ENCODE measurements around the gene HBS1L. TPM values are rescaled to one million over a fixed set of nuclear protein-coding genes. Genes with fewer than 3 reads are reported as not detected.

The HBS1L gene
- total and polyA plus RNA-seq, 10 of the 15 experiments (the other 5 are each of a cell fraction or from before 2014, with no cell fraction given) = 58.7 to 142 (median 78.8) TPM

GRCh38 chr6:135014353-135014832 lies 40.2 kb downstream of the HBS1L start (continued):
- TF ChIP-seq PBX3 (IDR thresholded peaks at IDR 0.05; ENCODE audit: insufficient replicate concordance, low read depth, low read length) (peak; percentile 64), CEBPZ (IDR thresholded peaks at IDR 0.05; ENCODE audit: low read depth, low read length) (no peak), BMI1 (IDR thresholded peaks at IDR 0.05; ENCODE audit: borderline replicate concordance) (peak; percentile 37; the same call in 1 of the 2 replicates), GATAD2B (conservative IDR thresholded peaks at IDR 0.05; ENCODE audit: low read depth) (0 out of 2 replicates have a peak, but pooled peaks have one; percentile 32), MEF2A (IDR thresholded peaks at IDR 0.05; ENCODE audit: insufficient read depth, low read depth, low read length) (peak; percentile 82), BHLHE40 (IDR thresholded peaks at IDR 0.05; ENCODE audit: borderline replicate concordance in 1 of 2, low read depth in 2 of 2, low read length in 1 of 2) (peak in 1 of 2 experiments; percentile 7; a peak in 1 of 4 replicates), ZSCAN29 (IDR thresholded peaks at IDR 0.05) (no peak), CEBPB (IDR thresholded peaks at IDR 0.05; ENCODE audit: borderline replicate concordance in 1 of 2, low read depth in 2 of 2, low read length in 2 of 2) (peak in 1 of 2 experiments; percentile 43; a peak in 1 of 4 replicates), NBN (IDR thresholded peaks at IDR 0.05) (0 out of 2 replicates have a peak, but pooled peaks have one; percentile 16), ZNF687 (IDR thresholded peaks at IDR 0.05) (peak; percentile 40; the same call in 1 of the 2 replicates), TARDBP (IDR thresholded peaks at IDR 0.05; ENCODE audit: borderline replicate concordance) (no peak), NR2F1 (conservative IDR thresholded peaks at IDR 0.05) (0 out of 2 replicates have a peak, but pooled peaks have one; percentile 27), TCF12 (IDR thresholded peaks at IDR 0.05; ENCODE audit: low read depth, low read length) (0 out of 2 replicates have a peak, but pooled peaks have one; percentile 44), IKZF2 (IDR thresholded peaks at IDR 0.05) (peak; percentile 90 to 91), ASH2L (IDR thresholded peaks at IDR 0.05; ENCODE audit: borderline replicate concordance, low read depth) (no peak), BACH1 (IDR thresholded peaks at IDR 0.05; ENCODE audit: borderline replicate concordance) (0 out of 2 replicates have a peak, but pooled peaks have one; percentile 17), MTA3 (IDR thresholded peaks at IDR 0.05; ENCODE audit: borderline replicate concordance, low read length) (0 out of 2 replicates have a peak, but pooled peaks have one; percentile 68), PAX5 (IDR thresholded peaks at IDR 0.05; ENCODE audit: borderline replicate concordance, low read depth, low read length) (0 out of 2 replicates have a peak, but pooled peaks have one; percentile 43), RBBP5 (conservative IDR thresholded peaks at IDR 0.05) (no peak), ZNF217 (IDR thresholded peaks at IDR 0.05) (peak; percentile 88), BCL11A (IDR thresholded peaks at IDR 0.05; ENCODE audit: low read depth, low read length) (peak; percentile 73), DPF2 (IDR thresholded peaks at IDR 0.05) (peak; percentile 78), IKZF1 (conservative IDR thresholded peaks at IDR 0.05) (peak; percentile 64), IRF4 (IDR thresholded peaks at IDR 0.05; ENCODE audit: low read depth, low read length) (0 out of 2 replicates have a peak, but pooled peaks have one; percentile 13)

Data from GM12878 (cell line).